NOMO-1 treated with dmso at 0.1 percent for 144 hours (cell line): ENCODE results near the gene CFAP77.
A peak's percentile ranks its signal among the peaks of the same experiment; 100 is the strongest.
"Not testable (repeated sequence)": the region's sequence is repeated elsewhere in the genome, so short reads cannot be mapped to it uniquely, and the experiment has no call there.

Experiments
- DNase-seq: peaks from one replicate; lab custom pipeline; 2025; ENCODE audit not compliant: unreplicated experiment; lab: John Stamatoyannopoulos, UW

Gene CFAP77

DNA sequence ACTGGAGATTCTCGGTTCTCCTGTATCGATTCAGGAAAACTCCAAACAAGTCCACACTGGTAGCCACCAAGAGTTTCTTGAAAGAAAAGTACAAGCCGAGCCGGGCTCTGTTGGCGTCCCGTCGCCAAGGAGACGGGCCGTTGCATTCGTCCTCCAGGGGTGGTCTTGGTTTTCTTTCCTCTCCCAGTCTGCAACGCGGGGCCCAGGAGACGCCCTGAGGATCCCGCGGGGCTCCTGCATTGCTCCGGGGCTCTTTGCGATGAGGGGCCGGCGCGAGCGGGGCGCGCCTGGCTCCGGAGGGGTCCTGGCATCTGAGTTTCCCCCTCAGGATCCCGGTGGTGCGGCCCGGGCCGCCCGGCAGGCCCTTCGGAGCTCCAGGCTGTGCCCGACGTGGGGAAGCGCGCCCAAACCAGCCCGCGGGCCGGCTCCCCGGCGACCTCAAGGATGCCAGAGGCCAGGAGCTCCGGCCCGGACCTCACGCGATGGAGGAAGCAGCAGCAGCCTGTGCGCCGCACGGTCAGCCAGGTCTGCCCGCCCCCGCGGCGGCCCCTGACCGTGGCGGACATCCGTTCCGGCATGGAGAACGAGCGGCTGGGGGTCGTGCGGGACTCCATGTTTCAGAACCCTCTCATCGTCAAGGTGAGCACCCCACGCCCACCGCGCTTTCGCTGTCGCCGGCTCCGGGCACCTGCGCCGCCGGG is at the start of gene CFAP77:
Gene CFAP77, plus strand, starts transcription at position 384 of the 701 bp plus-strand sequence. Its CDS starts 61 bp downstream, at position 445.
- no peak for DNase-seq

DNA sequence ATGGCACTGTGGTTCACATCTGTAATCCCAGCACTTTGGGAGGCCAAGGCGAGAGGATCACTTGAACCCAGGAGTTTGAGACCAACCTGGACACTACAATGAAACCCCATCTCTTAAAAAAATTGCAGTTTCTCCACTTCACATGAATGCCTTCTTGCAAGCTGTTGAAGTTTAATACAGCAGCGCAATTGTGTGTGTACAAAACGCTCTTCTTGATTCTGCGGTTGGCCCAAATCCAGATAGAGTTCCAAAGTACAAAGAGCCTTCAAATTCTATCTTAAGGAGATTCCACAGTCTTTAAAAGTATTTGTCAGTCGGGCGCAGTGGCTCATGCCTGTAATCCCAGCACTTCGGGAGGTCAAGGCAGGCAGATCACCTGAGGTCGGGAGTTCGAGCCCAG is 45.9 kb upstream of the CFAP77 start:
- no peak for DNase-seq

DNA sequence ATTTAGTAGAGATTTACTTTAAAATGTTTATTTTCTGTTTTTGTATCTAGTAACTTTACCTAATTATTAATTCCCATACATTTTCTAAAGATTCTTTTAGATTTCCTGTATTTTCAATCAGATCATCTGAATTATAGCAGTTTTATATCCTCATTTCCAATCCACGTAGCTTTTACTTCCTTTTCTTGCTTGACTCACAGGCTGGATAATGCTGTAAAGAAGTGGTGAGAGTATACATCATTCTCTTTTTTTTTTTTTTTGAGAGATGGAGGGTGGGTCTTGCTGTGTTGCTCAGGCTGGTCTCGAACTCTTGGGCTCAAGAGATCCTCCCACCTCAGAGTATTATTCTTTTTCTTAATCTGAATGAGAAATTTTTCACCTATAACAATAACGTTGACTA is 44.0 kb upstream of the CFAP77 start:
- DNase-seq: peak; percentile 17

DNA sequence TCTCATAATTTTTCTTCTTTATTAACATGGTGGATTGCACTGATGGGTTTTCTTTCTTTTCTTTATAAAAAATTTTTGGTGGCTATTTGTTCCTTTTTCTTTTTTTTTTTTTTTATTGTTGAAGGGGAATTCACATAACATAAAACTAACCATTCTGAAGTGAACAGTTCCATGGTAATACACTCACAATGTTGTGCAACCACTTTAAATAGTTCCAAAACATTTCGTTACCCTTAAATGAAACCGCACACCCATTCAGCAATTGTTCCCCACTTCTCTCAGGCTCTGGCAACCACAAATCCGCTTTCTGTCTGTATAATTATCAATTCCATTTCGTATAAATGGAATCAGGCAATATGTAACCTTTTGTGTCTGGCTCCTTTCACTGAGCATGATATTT is 43.5 kb upstream of the CFAP77 start:
- DNase-seq: peak; percentile 44

DNA sequence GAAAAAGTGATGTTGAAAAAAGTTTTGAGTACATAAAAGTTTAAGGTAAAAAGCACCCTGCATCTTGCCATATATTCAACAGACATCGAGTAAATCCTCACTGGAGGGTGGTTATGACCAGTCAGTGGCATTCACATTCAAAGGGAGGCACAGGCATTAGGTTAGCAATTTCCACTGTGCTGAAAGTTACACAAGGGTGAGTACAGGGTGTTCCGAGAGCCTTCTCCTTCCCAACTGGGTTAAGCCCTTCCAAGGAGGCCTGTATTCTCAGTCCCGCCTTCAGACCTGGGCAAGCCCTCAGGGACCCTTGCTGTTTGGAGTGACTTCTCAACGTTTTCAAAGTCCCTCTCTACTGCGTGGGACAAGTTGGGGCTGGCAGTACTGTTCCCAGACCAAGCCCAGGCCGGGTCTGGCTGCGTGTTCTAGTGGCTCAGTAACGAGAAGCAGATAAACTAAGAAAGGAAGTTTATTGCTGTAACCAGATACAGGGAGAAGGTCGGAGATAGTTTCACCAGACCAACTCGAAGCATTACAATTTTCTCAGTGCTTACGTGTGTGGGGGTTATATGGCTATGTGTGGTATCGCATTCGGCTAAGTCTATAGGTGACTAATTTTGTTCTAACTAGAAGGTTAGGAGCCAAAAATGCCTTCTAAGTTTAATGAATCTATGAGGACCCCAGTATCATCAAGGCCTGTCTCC is 42.2 kb upstream of the CFAP77 start:
- DNase-seq: no peak

DNA sequence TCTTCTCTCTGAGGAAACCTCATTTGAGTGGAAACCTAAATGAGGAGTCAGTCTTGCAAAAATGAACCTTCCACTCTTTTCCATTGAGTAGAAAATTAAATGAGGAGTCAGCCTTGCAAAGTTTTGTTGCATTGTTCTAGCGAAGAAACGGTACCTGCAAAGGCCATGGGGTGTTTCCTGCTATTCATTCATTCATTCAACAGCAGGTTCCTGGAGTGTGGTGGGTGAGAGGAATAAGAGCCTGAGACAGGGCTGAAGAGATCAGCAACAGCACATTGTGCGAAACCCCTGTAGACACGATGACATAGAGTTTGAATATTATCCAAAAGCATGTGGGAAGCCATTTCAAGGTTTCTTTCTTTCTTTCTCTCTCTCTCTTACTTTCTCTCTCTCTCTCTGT is 40.6 kb upstream of the CFAP77 start:
- no peak for DNase-seq

DNA sequence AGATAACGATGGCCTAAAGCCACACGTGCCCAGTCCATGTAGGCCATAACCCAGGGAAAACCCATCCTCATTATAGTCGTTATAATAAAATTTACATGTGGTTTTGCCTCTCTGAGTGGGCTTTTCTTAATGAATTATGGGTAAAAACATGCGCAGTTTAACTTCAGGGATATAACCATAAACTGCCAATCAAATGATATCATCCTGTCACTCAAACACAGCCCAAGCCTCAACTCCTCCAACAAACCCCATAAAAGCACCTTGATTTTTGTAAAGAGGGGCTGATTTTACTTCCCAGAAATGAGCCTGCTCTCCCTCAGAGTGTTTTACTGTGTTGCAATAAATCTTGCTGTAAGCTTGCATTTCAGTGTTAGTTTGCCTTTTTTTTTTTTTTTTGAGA is 39.4 kb upstream of the CFAP77 start:
- DNase-seq: no peak

DNA sequence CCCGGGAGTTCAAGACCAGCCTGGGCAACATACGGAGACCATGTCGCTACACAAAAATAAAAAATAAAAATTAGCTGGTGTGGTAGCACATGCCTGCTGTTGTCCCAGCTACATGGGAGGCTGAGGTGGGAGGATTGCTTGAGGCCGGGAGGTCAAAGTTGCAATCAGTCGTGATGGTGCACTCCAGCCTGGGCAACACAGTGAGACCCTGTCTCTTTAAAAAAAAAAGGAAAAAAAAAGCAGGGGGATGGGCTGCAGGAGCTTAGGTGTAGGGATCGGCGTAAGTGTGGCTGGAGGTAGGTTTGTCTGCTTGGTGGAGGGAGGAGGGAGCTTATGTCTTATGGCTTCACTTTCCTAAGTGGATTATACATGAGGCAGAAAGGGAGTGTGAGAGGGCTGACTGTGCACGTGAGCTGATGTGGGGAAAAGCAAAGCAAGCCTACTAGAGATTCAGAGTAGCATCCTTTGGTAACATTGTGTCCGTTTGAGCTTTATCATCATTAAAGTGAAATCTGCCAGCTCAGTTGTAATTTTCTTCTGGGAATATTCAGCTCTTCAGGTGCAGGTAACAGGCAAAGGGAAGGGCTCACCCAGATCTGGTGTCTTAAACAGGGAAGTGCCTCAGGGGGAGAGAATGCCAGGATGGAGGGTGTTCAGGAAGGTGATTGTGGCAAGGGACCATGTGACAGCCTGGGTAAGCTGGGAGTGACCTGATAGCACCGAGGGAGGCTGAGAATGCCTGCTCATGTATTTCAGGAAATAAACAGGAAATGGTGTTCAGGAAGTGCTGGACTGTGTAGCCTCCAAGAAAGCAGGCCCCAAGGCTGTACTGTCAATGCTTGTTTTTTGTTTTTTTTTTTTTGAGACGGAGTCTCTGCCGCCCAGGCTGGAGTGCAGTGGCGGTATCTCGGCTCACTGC is 37.6 kb upstream of the CFAP77 start:
- peak; percentile 11 for DNase-seq

DNA sequence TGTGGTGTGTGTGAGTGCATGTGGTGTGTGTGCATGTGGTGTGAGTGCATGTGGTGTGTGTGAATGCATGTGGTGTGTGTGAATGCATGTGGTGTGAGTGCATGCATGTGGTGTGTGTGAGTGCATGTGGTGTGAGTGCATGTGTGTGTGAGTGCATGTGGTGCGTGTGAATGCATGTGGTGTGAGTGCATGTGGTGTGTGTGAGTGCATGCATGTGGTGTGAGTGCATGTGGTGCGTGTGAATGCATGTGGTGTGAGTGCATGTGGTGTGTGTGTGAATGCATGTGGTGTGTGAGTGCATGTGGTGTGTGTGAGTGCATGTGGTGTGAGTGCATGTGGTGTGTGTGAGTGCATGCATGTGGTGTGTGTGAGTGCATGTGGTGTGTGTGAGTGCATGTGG is 32.2 kb upstream of the CFAP77 start:
- not testable (repeated sequence) for DNase-seq

DNA sequence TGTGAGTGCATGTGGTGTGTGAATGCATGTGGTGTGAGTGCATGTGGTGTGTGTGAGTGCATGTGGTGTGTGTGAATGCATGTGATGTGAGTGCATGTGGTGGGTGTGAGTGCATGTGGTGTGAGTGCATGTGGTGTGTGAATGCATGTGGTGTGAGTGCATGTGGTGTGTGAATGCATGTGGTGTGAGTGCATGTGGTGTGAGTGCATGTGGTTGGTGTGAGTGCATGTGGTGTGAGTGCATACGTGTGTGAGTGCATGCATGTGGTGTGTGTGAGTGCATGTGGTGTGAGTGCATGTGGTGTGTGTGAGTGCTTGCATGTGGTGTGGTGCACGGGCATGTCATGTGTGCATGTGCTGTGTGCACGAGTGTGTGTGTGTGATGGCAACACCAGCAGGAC is 31.6 kb upstream of the CFAP77 start:
- DNase-seq: not testable (repeated sequence)

DNA sequence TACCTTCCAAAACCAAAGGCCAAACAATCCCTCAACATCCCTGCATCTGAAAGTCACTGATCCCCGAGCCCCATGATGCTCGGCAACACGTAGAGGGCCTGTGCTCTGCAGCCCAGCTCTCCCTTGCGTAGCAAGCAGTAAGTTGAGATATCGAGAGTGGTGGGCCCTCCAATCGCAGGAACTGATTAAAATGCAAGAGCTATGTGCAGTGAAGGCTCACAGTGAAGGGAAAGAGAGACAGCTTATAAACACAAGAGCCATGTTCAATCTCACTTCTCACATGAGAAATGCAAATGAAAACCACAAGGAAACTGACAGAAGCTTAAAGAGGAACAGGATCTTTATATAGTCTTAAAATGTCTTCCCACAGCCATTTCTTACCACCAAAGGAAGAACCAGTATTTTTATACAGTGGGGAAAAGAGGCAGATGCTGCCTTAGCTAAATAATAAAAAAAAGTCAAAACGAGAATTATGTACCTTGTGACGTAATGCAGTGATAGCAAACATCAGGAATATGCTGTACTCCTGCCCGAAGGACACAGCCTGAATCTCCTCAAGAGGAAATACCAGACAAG is 28.0 kb upstream of the CFAP77 start:
- DNase-seq: peak; percentile 46

DNA sequence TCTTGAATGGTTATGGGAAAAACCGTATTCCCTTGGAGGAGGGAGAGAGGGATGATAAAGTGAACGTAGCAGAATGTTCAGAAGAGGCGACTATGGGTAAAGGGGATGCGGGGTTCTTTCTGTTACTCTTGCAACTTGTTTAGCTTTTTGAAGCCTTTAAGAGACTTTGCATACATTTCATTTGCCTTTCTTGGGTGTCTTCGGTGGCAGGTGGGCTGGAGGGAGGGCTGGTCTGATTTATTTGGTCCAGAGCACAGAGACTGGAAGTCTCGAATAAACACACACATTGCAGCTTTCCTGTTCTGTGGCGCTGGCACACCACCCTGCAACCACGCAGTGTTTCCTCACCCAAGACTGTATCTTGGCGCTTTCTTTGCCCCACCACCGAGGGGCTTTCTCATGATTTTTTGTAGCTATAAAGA is 26.5 kb upstream of the CFAP77 start:
- DNase-seq: no peak

DNA sequence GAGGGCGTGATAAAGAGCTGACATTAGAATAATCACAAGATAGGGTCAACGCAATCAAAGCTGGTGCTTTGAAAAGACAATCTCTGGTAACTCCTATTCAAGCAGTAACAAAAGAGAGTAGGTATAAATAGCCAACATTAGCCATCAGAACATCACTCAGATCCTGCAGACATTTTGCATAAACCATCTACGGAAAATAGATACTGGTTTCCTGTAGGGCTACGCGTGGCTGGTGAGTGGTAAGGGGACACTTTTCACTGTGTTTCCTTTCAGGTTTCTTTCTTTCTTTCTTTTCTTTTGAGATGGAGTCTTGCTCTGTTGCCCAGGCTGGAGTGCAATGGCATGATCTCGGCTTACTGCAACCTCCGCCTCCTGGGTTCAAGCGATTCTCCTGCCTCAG is 25.6 kb upstream of the CFAP77 start:
- DNase-seq: no peak

DNA sequence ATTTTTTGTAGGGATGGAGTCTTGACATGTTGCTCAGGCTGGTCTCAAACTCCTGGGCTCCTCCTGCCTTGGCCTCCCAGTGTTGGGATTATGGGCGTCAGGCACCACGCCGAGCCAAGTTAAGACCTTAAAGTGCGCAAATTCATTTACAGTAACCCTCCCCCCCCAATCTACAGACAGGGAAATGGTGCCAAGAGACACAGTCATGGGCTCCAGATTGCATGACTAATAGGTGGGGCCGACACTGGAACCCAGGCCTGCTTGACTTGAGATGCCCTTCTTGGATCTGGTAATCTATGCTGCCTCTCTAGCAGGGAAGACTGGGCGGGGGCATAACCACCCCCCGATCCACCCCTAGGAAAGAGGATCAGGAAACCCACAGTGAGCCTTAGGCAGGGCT is 22.9 kb upstream of the CFAP77 start:
- DNase-seq: no peak

DNA sequence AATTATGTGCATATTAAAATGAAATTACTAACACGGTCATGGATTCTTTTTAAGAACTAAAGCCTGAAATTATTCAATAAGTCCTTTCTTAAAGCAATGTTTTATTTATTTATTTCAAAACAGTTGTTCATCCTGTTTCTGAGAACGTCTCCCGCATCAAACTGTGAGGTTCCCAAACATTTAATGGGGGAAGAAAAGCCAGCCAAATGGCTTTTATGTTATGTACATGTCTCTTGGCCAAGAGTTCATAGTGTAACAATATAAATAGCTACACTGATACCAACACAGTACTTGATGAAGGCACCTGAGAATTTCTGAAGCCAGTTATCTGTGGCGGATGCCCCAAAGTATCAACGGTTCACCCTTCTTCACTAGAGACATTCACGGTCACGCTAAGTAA is 19.0 kb upstream of the CFAP77 start:
- no peak for DNase-seq

DNA sequence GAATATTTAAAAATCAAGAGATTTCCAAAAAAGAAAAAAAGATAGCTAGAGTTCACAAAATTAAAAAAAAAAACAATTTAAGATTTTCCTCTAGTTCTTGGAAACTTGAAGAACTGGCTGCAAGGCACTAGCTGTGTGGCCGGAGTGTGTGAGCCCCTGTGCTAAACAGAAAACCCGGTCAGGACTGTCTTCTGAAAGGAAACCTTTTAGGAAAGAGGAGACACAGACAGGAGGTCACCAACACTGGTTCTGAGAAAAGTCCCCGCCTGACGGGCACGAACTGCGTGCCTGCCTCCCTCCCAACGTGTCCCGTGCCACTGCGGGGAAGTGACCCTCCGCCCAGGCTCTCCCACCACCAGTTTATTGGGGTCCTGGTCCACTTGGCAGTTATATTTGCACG is 18.6 kb upstream of the CFAP77 start:
- no peak for DNase-seq

DNA sequence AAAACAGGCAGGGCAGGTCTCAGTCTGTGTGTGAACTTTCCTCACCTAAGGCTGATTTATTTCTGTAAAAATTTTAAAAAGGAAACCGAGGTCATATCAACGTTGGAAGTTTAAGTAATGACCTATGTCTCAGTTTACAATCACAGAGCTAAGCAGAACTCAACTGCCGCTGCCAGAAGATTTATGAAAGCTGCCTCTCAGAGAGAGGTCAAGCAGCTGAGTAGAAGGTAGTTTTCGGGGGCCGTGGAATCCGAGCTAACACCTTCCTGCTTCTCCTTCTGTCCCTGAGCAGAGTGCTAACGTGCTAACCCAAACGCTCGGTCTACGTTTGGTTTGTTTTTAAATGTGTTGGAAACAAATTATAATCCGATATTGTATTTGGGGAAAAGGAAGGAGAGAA is 14.5 kb upstream of the CFAP77 start:
- DNase-seq: no peak

DNA sequence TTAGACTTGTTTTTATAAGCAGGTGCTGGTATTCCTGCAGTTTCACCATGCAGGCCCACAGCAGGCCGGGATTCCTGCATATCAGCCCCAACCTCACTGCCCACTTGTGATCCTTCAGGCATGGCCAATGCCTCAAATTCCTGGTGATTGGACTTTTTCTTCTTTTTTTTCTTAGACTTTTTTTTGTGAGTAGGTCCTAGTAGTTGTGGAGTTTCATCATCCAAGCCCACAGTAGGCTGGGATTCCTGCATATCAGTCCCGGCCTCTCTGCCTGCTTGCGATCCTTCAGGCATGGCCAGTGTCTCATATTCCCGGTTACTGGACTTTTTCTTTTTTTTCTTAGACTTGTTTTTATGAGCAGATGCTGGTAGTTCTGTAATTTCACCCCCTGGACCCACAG is 8.2 kb upstream of the CFAP77 start:
- DNase-seq: no peak

DNA sequence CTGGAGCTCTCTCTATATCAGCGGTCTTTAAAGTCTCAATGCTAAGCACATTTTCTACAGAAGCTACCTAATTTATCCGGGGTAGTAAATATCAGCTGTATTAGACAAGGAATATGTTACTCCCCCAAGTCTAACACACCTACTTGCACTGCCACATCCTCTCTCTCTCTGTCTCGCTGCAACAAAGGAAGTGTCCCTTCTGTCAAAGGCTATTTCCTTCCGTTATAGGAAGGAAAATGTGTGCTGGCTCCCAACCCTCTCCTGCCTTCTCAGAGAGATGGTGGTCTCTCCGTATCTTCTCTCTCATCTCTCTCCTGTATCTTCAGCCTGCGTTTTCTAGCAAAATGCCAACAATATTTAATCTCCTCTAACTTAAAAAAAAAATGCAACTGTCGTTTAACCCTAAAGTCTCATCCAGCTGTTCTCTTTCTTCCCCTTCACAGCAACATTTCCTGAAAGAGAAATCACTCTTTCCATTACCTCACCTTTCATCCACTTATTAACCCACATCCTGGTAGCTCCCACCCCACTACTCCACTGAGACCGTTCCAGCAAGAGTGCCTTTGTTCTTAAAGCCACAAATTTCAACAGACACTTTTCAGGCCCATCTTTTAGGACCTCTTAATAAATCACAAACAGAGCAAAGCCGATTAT is 5.7 kb upstream of the CFAP77 start:
- DNase-seq: no peak

DNA sequence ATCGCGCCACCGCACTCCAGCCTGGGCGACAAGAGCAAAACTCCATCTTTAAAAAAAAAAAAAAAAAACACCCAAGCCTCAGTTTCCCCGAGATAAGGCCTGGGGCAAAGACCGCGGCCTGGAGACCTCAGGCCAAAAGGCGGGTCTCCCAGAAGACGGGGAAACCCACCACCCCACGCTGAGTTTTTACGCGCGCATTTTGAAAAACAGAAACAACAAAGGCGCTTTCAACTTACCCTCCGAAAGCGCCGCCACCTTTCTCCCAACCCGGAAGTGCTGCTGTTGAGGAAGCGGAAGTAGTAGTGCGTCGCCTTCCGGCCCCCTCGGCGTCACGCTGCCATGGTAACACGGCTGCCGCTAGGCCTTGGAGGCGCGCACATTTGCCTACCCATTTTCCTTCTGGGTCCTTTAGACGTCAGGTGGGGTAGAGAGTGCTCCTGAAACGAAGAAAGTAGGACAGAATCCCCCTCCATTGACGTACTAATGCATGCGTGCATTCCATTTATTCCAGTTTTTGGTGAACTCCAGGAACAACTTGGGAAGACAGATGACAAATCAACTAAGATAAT is 3.4 kb upstream of the CFAP77 start, which contains the start of gene TTF1:
Gene TTF1, minus strand, starts transcription at position 287 of the 569 bp plus-strand sequence. CDS start 4,019 bp downstream, outside the sequence.
- DNase-seq: peak; percentile 86
